K562 (cell line): ENCODE data around the gene NCOA3. TPM values are rescaled to one million over a fixed set of nuclear protein-coding genes. Genes with fewer than 3 reads are reported as not detected.

Experiments
- ATAC-seq: fragments of 200-7000 bp; cut with Tn5 transposase; 3 replicates; pipeline ENCODE4 v1.9.1; 2020; ENCODE audit warnings: moderate library complexity
- BruUV-seq: library from RNA; stranded (reverse); fragments of 400-500 nt; replicated peaks from 2 replicates; lab custom pipeline; 2021; lab: Mats Ljungman, UMichigan
- CTCF ChIA-PET: fragments of 300-600 bp; formaldehyde crosslinking; extraction: SDS; loops from one replicate; lab custom pipeline; 2021; ENCODE audit warnings: low intra/inter-chr PET ratio; lab: Yijun Ruan, JAX
- POLR2A ChIA-PET: fragments of 300-600, 350-650 bp; sonication (Branson Sonifier 250); formaldehyde crosslinking; extraction: SDS; loops from one replicate; lab custom pipeline; 2021; ENCODE audit warnings: antibody characterized with exemption, inconsistent platforms; lab: Yijun Ruan, JAX
- DNase-seq, 4 experiments: peaks; one replicate each; pipeline versions ENCODE4 v3.0.0 to v3.0.0-alpha.2; 2011 to 2018; ENCODE audit warnings: low spot score in 3 of 4, mixed read lengths in 3 of 4; ENCODE audit errors: extremely low read depth in 1 of 4
- FAIRE-seq: peaks from 2 replicates; lab custom pipeline; 2011; peaks lifted over from hg19 to GRCh38; lab: Jason Lieb, UNC
- H2AFZ ChIP-seq: 2 replicates; pipeline ENCODE4 v1.6.0; 2011; ENCODE audit warnings: low read depth, low read length, control low read depth, inconsistent platforms
- H3K27ac ChIP-seq: fragments of 200-600 bp; 3 replicates; pipeline ENCODE4 v1.8.0; 2011; ENCODE audit warnings: low read depth, mild to moderate bottlenecking, control low read depth, inconsistent platforms, low read length, moderate library complexity, mixed read lengths; ENCODE audit errors: extremely low read depth
- H3K27me3 ChIP-seq, 2 experiments: fragments of 300-600 bp in 1 of 2; 2 replicates in 1 of 2; 3 replicates in 1 of 2; pipeline versions ENCODE4 v1.6.0 to v1.8.0; 2011; ENCODE audit warnings: inconsistent platforms in 2 of 2, low read length in 2 of 2, mild to moderate bottlenecking in 1 of 2, mixed read lengths in 1 of 2, moderate library complexity in 1 of 2; ENCODE audit not compliant: control insufficient read depth in 2 of 2, insufficient read depth in 2 of 2
- H3K36me3 ChIP-seq: fragments of 300-600 bp; 3 replicates; pipeline ENCODE4 v1.8.0; 2011; ENCODE audit warnings: mild to moderate bottlenecking, low read length, inconsistent platforms; ENCODE audit not compliant: control insufficient read depth, insufficient read depth
- H3K4me1 ChIP-seq, 2 experiments: fragments of 200-600 bp in 1 of 2; replicated peaks in 1 of 2; 2 replicates in 1 of 2; 3 replicates in 1 of 2; pipeline versions ENCODE4 v1.5.1 to v1.8.0; 2011; ENCODE audit warnings: inconsistent platforms in 2 of 2, low read length in 2 of 2, mild to moderate bottlenecking in 1 of 2, mixed read lengths in 1 of 2, moderate library complexity in 1 of 2; ENCODE audit not compliant: control insufficient read depth in 2 of 2, insufficient read depth in 2 of 2
- H3K4me2 ChIP-seq: 2 replicates; pipeline ENCODE4 v1.6.1; 2011; ENCODE audit warnings: low read length, control low read depth, inconsistent platforms, mixed read lengths; ENCODE audit not compliant: insufficient read depth
- H3K4me3 ChIP-seq: fragments of 200-600 bp; sonication (generic), shearing (Covaris generic); 2 replicates; pipeline ENCODE4 v1.5.1; 2016; ENCODE audit warnings: control low read depth, inconsistent platforms
- H3K79me2 ChIP-seq: fragments of 200-600 bp; 3 replicates; pipeline ENCODE4 v1.8.0; 2011; ENCODE audit warnings: low read length, inconsistent platforms; ENCODE audit not compliant: control insufficient read depth, insufficient read depth
- H3K9ac ChIP-seq, 2 experiments: 2 replicates each; pipeline versions ENCODE4 v1.6.0 to v1.6.1; 2011; ENCODE audit warnings: low read depth in 2 of 2, low read length in 2 of 2, control low read depth in 1 of 2, inconsistent platforms in 1 of 2, mild to moderate bottlenecking in 1 of 2, mixed read lengths in 1 of 2; ENCODE audit not compliant: insufficient read depth in 1 of 2
- H3K9me1 ChIP-seq: one replicate; pipeline ENCODE4 v1.6.0; 2011; ENCODE audit warnings: inconsistent platforms, mild to moderate bottlenecking, low read length, moderate library complexity; ENCODE audit not compliant: control insufficient read depth, insufficient read depth
- H3K9me3 ChIP-seq: replicated peaks from 2 replicates; pipeline ENCODE4 v1.5.1; 2011; ENCODE audit warnings: low read depth, low read length, inconsistent platforms; ENCODE audit not compliant: control insufficient read depth, insufficient read depth
- H4K20me1 ChIP-seq: replicated peaks from 2 replicates; pipeline ENCODE4 v1.6.1; 2011; ENCODE audit warnings: low read length, inconsistent platforms, mixed read lengths; ENCODE audit not compliant: control insufficient read depth, insufficient read depth
- GATAD2B ChIP-seq: fragments of 450-650 bp; IDR thresholded peaks from 2 replicates; pipeline ENCODE4 v1.6.1; 2017; ENCODE audit warnings: mild to moderate bottlenecking, borderline replicate concordance
- HNRNPLL ChIP-seq: fragments of 200-400 bp; formaldehyde crosslinking; IDR thresholded peaks from 2 replicates; pipeline ENCODE4 v1.6.1; 2017; ENCODE audit warnings: low read length, low read depth, mild to moderate bottlenecking; ENCODE audit not compliant: poor library complexity, severe bottlenecking
- NR2C1 ChIP-seq, 2 experiments: fragments of 450-650 bp; IDR thresholded peaks; 2 replicates each; pipeline ENCODE4 v1.6.1; 2017; ENCODE audit warnings: mild to moderate bottlenecking in 2 of 2, antibody characterized with exemption in 1 of 2, inconsistent platforms in 1 of 2, missing compliant biosample characterization in 1 of 2, missing genetic modification characterization in 1 of 2
- NR4A1 ChIP-seq, 2 experiments: fragments of 250-450 bp in 1 of 2; fragments of 450-650 bp in 1 of 2; sonication (Bioruptor Pico) in 1 of 2; IDR thresholded peaks; 2 replicates each; pipeline versions ENCODE4 v1.4.0 to v1.6.1; 2016 to 2020; ENCODE audit warnings: mild to moderate bottlenecking in 2 of 2, missing compliant biosample characterization in 1 of 2, missing genetic modification characterization in 1 of 2, moderate library complexity in 1 of 2
- PBX2 ChIP-seq, 2 experiments: IDR thresholded peaks in 1 of 2; conservative IDR thresholded peaks in 1 of 2; 2 replicates each; pipeline ENCODE4 v1.6.1; 2016; ENCODE audit warnings: low read depth in 2 of 2, mild to moderate bottlenecking in 1 of 2, missing compliant biosample characterization in 1 of 2, missing genetic modification characterization in 1 of 2, moderate library complexity in 1 of 2
- PKNOX1 ChIP-seq: fragments of 450-650 bp; IDR thresholded peaks from 2 replicates; pipeline ENCODE4 v1.6.1; 2016
- WGBS: fragments of 100-300 bp; shearing (Covaris generic); methylation state at CpG from one replicate; pipeline ENCODE4 v1.1.6; 2016; ENCODE audit warnings: low coverage, mixed read lengths; ENCODE audit not compliant: insufficient coverage; ENCODE audit errors: missing lambda C conversion rate; 5-methylcytosine and 5-hydroxymethylcytosine counted together
- in situ Hi-C: fragments of 300-500 bp; cut with MboI; formaldehyde crosslinking; loops from 4 replicates; pipeline ENCODE4 v1.15.0; 2018; ENCODE audit warnings: inconsistent platforms, mixed read lengths
- intact Hi-C: fragments of 100-400 bp; cut with micrococcal nuclease; formaldehyde crosslinking; loops from 2 replicates; pipeline ENCODE4 v1.14.2; 2022
- polyA plus RNA-seq, 8 experiments: library from polyadenylated mRNA; depleted of rRNA in 4 of 8; stranded (reverse) in 5 of 8; unstranded in 3 of 8; fragments of >200 nt; fragmentation: Nextera tagmentation in 2 of 8; fragmentation: Illumina TruSeq in 1 of 8; extraction: Ambion mirVana in 2 of 8; extraction: Trizol in 1 of 8; gene quantifications; 2 replicates each; pipeline versions ENCODE4 v1.2.1 to v1.2.3, GENCODE V29; 2011 to 2014; ENCODE audit warnings: inconsistent platforms in 1 of 8, missing spikeins in 1 of 8
- total RNA-seq, 7 experiments: library from RNA; depleted of rRNA in 6 of 7; stranded (reverse); fragments of >200 nt in 6 of 7; fragmentation: Illumina TruSeq in 2 of 7; extraction: Trizol in 2 of 7; gene quantifications; 2 replicates each; pipeline versions ENCODE4 v1.2.1 to v1.2.3, GENCODE V29; 2011 to 2021; ENCODE audit warnings: low replicate concordance in 1 of 7

The NCOA3 gene
- total and polyA plus RNA-seq, 9 of the 15 experiments (the other 6 are each of a cell fraction or from before 2014, with no cell fraction given): 3.2 to 24.3 (median 14.4) TPM

- Histone ChIP-seq H3K27me3 (no peaks in the 10 kb centered on the region), H3K79me2 (peaks cover 62% of the 10 kb centered on the region), H2AFZ (peak overlapping the region; percentile 51), H3K9ac (peak overlapping the region in 1 of 2 experiments; percentile 65; a peak in 2 of 4 replicates), H3K4me3 (no peak overlapping the region), H3K9me1 (peaks cover 3% of the 10 kb centered on the region), H3K9me3 (no peaks in the 10 kb centered on the region), H3K4me1 (peaks cover 6 to 51% of the 10 kb centered on the region in 2 experiments), H3K27ac (peak overlapping the region; percentile 86), H4K20me1 (no peaks in the 10 kb centered on the region), H3K36me3 (peaks cover 4% of the 10 kb centered on the region; the same call in 1 of the 3 replicates), H3K4me2 (peak overlapping the region; percentile 63)
- intact Hi-C loops (loop anchor here (2.0 kb wide), 2 partner anchors 32 to 246 kb away; no protein-coding TSS in a partner anchor), in situ Hi-C loops (loop anchor here (10.0 kb wide), 1 partner anchor 322 kb away; no protein-coding TSS in a partner anchor)
- CTCF ChIA-PET: no interaction called here
- FAIRE-seq (no peak), ATAC-seq (no peak), DNase-seq (peak in 1 of 4 experiments; percentile 23)
- BruUV-seq: no TSS peak
- 54% methylated on average over 7 of the region's 7 CpGs for WGBS
- POLR2A ChIA-PET: interaction anchor here (1.4 kb wide), 1 partner anchor 11 kb away, joined by 6 read pairs; no protein-coding TSS in a partner anchor
- TF ChIP-seq NR2C1 (IDR thresholded peaks at IDR 0.05): no peak
- TF ChIP-seq NR2C1 (tag; IDR thresholded peaks at IDR 0.05): no peak; the same call in 1 of the 2 replicates
- TF ChIP-seq PKNOX1: peak; percentile 38
- no peak for TF ChIP-seq PBX2 (CRISPR knock-in tag; IDR thresholded peaks at IDR 0.05; ENCODE audit: low read depth)
- peak; percentile 5; the same call in 1 of the 2 replicates for TF ChIP-seq PBX2 (tag; conservative IDR thresholded peaks at IDR 0.05; ENCODE audit: low read depth)
- no peak for TF ChIP-seq NR4A1 (CRISPR knock-in tag; IDR thresholded peaks at IDR 0.05)
- TF ChIP-seq NR4A1 (tag; IDR thresholded peaks at IDR 0.05): peak; percentile 76
- TF ChIP-seq HNRNPLL: peak; percentile 93
- no peak for TF ChIP-seq GATAD2B
Observed at GRCh38 chr20:47606414-47606982, 104.8 kb downstream of the NCOA3 start.
